ENCODE measurements around the gene ISCA2. TPM values are rescaled to one million over a fixed set of nuclear protein-coding genes. Genes with fewer than 3 reads are reported as not detected.
"Not testable (repeated sequence)": the region's sequence is repeated elsewhere in the genome, so short reads cannot be mapped to it uniquely, and the experiment has no call there.

Gene ISCA2
- total and polyA plus RNA-seq, 3 donors from 2014 or later, result 22.5 to 30.3 (median 27.6) TPM

- no peak for TF ChIP-seq POLR2A (IDR thresholded peaks at IDR 0.05)
- TF ChIP-seq, protein P1, sequence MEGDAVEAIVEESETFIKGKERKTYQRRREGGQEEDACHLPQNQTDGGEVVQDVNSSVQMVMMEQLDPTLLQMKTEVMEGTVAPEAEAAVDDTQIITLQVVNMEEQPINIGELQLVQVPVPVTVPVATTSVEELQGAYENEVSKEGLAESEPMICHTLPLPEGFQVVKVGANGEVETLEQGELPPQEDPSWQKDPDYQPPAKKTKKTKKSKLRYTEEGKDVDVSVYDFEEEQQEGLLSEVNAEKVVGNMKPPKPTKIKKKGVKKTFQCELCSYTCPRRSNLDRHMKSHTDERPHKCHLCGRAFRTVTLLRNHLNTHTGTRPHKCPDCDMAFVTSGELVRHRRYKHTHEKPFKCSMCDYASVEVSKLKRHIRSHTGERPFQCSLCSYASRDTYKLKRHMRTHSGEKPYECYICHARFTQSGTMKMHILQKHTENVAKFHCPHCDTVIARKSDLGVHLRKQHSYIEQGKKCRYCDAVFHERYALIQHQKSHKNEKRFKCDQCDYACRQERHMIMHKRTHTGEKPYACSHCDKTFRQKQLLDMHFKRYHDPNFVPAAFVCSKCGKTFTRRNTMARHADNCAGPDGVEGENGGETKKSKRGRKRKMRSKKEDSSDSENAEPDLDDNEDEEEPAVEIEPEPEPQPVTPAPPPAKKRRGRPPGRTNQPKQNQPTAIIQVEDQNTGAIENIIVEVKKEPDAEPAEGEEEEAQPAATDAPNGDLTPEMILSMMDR (IDR thresholded peaks at IDR 0.05), result no peak
- DNase-seq, result no peak
- Histone ChIP-seq H3K4me1 (no peaks in the 10 kb centered on the region), H3K9me3 (no peaks in the 10 kb centered on the region), H3K36me3 (ENCODE audit: low read depth, missing control alignments) (no peaks in the 10 kb centered on the region), H3K27ac (no peak overlapping the region), H3K4me3 (no peak overlapping the region), H3K27me3 (no peaks in the 10 kb centered on the region)
- 88% methylated on average over 10 of the region's 10 CpGs for WGBS, 2 donors
- intact Hi-C loops (cut with DNase I; ENCODE audit: low total_unique reads), result no loop called here
Observed at GRCh38 chr14:74532246-74532645, 38.7 kb downstream of the ISCA2 start.

DNA sequence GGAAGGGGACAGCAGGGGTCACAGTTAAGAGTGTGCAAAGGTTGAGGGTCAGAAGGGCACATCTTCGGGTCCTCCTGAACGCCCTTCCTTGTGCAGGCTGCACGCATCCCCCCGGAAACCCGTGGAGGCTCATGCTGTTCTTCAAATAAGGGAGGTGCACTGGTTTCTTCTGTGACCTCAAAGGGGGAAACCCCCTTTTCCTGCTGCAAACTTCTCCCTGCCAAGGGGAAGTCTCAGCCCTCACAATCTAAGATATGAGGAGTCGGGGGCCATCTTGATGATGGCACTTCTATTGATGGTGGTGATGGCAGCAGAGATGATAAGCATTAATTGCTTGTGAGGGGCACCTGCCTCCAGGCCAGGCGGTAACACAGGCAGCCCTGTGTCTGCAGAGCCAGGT is 40.0 kb downstream of the ISCA2 start:
- WGBS, 2 donors, result 86% methylated on average over 6 to 7 of the region's 7 CpGs
- DNase-seq, result no peak
- intact Hi-C loops (cut with DNase I; ENCODE audit: low total_unique reads), result no loop called here
- no peaks in the 10 kb centered on the region for H3K36me3 ChIP-seq (ENCODE audit: low read depth, missing control alignments)
- H3K4me1 ChIP-seq, result no peaks in the 10 kb centered on the region
- no peak overlapping the region for H3K4me3 ChIP-seq
- TF ChIP-seq, protein P1 (IDR thresholded peaks at IDR 0.05), result no peak
- TF ChIP-seq POLR2A (IDR thresholded peaks at IDR 0.05), result no peak
- no peak overlapping the region for H3K27ac ChIP-seq
- no peaks in the 10 kb centered on the region for H3K27me3 ChIP-seq
- no peaks in the 10 kb centered on the region for H3K9me3 ChIP-seq

DNA sequence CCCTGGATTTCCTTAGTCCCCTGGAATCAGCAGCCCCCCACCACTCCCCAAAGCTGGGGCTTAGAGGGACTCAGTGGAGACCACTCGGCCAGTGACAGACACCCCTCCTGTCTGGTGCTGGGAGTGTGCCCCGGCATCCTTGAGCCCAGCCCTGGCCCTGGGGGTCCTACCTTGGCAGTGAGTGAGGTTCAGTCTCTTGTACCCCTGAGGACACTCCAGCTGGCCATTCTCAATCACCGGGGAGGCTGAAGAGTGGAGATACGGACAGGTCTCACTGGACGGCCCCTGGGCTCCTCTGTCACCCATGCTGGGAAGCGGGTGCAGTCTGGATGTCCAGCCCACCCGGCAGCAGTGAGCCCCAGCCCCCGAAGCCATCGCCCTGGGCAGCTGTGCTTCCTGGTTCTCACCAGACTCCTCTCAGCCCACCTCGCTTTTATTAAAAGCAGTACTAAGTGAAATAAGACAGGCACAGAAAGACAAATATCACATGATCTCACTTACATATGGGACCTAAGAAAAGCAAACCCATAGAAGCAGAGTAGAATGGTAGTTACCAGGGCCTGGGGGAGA is 42.3 kb downstream of the ISCA2 start:
- Histone ChIP-seq H3K4me3 (no peak overlapping the region), H3K4me1 (no peaks in the 10 kb centered on the region), H3K27me3 (no peaks in the 10 kb centered on the region), H3K36me3 (ENCODE audit: low read depth, missing control alignments) (no peaks in the 10 kb centered on the region), H3K9me3 (no peaks in the 10 kb centered on the region), H3K27ac (no peak overlapping the region)
- TF ChIP-seq, protein P1 (IDR thresholded peaks at IDR 0.05), result no peak
- TF ChIP-seq POLR2A (IDR thresholded peaks at IDR 0.05), result no peak
- WGBS, 2 donors, result 81 to 90% methylated on average over 8 to 10 of the region's 10 CpGs
- intact Hi-C loops (cut with DNase I; ENCODE audit: low total_unique reads), result no loop called here
- DNase-seq, result no peak

DNA sequence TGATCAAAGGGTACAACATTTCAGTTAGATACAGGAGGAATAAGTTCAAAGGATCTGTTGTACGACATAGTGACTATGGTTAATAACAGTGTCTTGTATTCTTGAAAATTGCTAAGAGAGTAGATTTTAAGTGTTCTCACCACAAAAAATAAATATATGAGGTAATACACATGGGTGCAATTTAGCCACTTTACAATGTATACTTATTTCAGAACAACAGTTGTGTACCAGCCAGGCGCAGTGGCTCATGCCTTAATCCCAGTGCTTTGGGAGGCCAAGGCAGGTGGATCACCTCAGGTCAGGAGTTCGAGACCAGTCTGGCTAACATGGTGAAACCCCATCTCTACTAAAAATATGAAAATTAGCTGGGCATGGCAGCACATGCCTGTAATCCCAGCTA is 42.8 kb downstream of the ISCA2 start:
- 94 to 97% methylated on average over 3 of the region's 3 CpGs for WGBS, 2 donors
- H3K4me3 ChIP-seq; H3K4me1 ChIP-seq; H3K36me3 ChIP-seq (ENCODE audit: low read depth, missing control alignments); intact Hi-C loops (cut with DNase I; ENCODE audit: low total_unique reads); H3K9me3 ChIP-seq; H3K27me3 ChIP-seq; DNase-seq; H3K27ac ChIP-seq: not testable (repeated sequence)

DNA sequence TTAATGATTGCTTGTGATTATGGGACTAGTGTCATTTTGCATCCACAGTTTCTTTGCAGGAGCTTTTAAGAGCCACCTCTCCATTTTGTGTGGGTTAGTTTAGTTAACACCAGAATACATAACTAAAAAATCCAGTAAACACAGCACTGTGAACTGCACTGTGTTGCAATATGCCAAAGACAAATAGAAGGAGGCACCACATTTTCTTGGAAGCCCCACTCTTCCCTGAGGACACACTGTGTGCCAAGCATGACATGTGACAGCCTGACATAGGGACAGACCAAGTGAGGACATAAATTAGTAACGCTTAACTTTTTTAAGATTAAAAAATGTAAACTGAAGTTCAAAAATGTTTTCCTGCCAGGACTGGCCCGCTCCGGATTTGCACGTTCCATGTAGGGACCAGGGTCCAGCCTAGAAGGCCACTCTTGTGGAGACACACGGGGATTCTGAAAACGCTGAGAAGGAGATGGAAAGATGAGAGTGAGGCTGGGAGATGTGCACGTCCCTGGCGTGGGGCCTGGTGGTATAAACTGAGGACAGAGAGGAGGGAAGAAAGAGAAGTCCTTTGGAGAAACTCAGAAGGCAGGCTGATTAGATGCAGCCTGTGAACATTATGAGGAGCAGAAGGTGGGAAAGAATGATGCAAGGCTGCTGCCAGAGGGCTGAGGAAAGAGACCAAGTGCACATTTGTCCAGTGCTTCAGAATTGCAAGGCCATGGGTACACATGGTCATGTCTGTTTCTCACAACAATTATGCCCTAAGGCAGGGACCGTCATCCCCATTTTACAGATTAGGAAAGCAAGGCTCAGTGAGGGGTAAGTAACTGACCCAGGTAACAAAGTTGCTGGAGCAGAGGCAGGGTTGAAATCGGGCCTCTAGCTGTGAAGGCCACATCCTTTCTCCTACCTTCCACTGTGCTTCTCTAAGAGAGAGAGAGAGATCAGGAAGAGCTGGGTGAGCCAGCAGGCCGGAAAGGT is 45.1 kb downstream of the ISCA2 start:
- Histone ChIP-seq H3K27ac (no peak overlapping the region), H3K4me1 (no peaks in the 10 kb centered on the region), H3K9me3 (no peaks in the 10 kb centered on the region), H3K27me3 (no peaks in the 10 kb centered on the region), H3K4me3 (no peak overlapping the region), H3K36me3 (ENCODE audit: low read depth, missing control alignments) (no peaks in the 10 kb centered on the region)
- WGBS, 2 donors, result 94 to 95% methylated on average over 11 of the region's 11 CpGs
- intact Hi-C loops (cut with DNase I; ENCODE audit: low total_unique reads), result no loop called here
- no peak for DNase-seq
- TF ChIP-seq, protein P1 (IDR thresholded peaks at IDR 0.05), result no peak
- TF ChIP-seq POLR2A (IDR thresholded peaks at IDR 0.05), result no peak

Data from testis (tissue), 3 donors.